Skeletal muscle satellite cell (primary cell): ENCODE results near the gene WDR59.

Experiments
- H3K27me3 ChIP-seq: 2 replicates; pipeline ENCODE4 v1.7.0; 2013; ENCODE audit warnings: low read length; ENCODE audit not compliant: control insufficient read depth, insufficient read depth
- H3K36me3 ChIP-seq: 2 replicates; pipeline ENCODE4 v1.7.0; 2013; ENCODE audit warnings: mild to moderate bottlenecking, control low read depth, low read length; ENCODE audit not compliant: insufficient read depth
- H3K4me1 ChIP-seq: 2 replicates; pipeline ENCODE4 v1.7.0; 2013; ENCODE audit warnings: low read length; ENCODE audit not compliant: control insufficient read depth, insufficient read depth
- H3K4me2 ChIP-seq: 2 replicates; pipeline ENCODE4 v1.7.0; 2013; ENCODE audit warnings: mild to moderate bottlenecking, low read length
- H3K4me3 ChIP-seq: 2 replicates; pipeline ENCODE4 v1.7.0; 2013; ENCODE audit warnings: low read length
- H3K9ac ChIP-seq: 2 replicates; pipeline ENCODE4 v1.7.0; 2013; ENCODE audit warnings: mild to moderate bottlenecking, low read depth, low read length, moderate library complexity
- H3K9me3 ChIP-seq: replicated peaks from 2 replicates; pipeline ENCODE4 v1.7.0; 2013; ENCODE audit warnings: mild to moderate bottlenecking, control low read depth, low read length

Gene WDR59

GRCh38 chr16:74842413-74842812 is 142.5 kb downstream of the WDR59 start:
- Histone ChIP-seq H3K4me2 (no peak overlapping the region), H3K27me3 (peaks cover 42% of the 10 kb centered on the region), H3K36me3 (no peaks in the 10 kb centered on the region), H3K9me3 (no peaks in the 10 kb centered on the region), H3K4me1 (no peaks in the 10 kb centered on the region), H3K9ac (no peak overlapping the region), H3K4me3 (no peak overlapping the region)

- Histone ChIP-seq H3K4me2 (no peak overlapping the region), H3K36me3 (no peaks in the 10 kb centered on the region), H3K9me3 (no peaks in the 10 kb centered on the region), H3K4me3 (no peak overlapping the region), H3K4me1 (no peaks in the 10 kb centered on the region), H3K9ac (no peak overlapping the region), H3K27me3 (peaks cover 42% of the 10 kb centered on the region)
Measured at GRCh38 chr16:74841904-74842303, 143.0 kb downstream of the WDR59 start.

GRCh38 chr16:74841469-74841868 is 143.5 kb downstream of the WDR59 start:
- Histone ChIP-seq H3K27me3 (peaks cover 39% of the 10 kb centered on the region), H3K9ac (no peak overlapping the region), H3K4me1 (no peaks in the 10 kb centered on the region), H3K36me3 (no peaks in the 10 kb centered on the region), H3K4me3 (no peak overlapping the region), H3K9me3 (no peaks in the 10 kb centered on the region), H3K4me2 (no peak overlapping the region)

GRCh38 chr16:74837056-74837455 is 147.9 kb downstream of the WDR59 start:
- peaks cover 25% of the 10 kb centered on the region for H3K27me3 ChIP-seq
- no peaks in the 10 kb centered on the region for H3K9me3 ChIP-seq
- no peak overlapping the region for H3K4me2 ChIP-seq
- no peaks in the 10 kb centered on the region for H3K36me3 ChIP-seq
- H3K9ac ChIP-seq, result no peak overlapping the region
- no peak overlapping the region for H3K4me3 ChIP-seq
- no peaks in the 10 kb centered on the region for H3K4me1 ChIP-seq

- Histone ChIP-seq H3K9ac (no peak overlapping the region), H3K36me3 (no peaks in the 10 kb centered on the region), H3K27me3 (peaks cover 22% of the 10 kb centered on the region), H3K4me3 (no peak overlapping the region), H3K9me3 (no peaks in the 10 kb centered on the region), H3K4me2 (no peak overlapping the region), H3K4me1 (no peaks in the 10 kb centered on the region)
Measured at GRCh38 chr16:74836111-74836671, 148.7 kb downstream of the WDR59 start.

- Histone ChIP-seq H3K4me3 (no peak overlapping the region), H3K36me3 (no peaks in the 10 kb centered on the region), H3K9me3 (no peaks in the 10 kb centered on the region), H3K27me3 (peaks cover 35% of the 10 kb centered on the region), H3K4me1 (no peaks in the 10 kb centered on the region), H3K9ac (no peak overlapping the region), H3K4me2 (no peak overlapping the region)
Measured at GRCh38 chr16:74832228-74832627, 152.7 kb downstream of the WDR59 start.

GRCh38 chr16:74831467-74831866 is 153.5 kb downstream of the WDR59 start:
- Histone ChIP-seq H3K4me2 (no peak overlapping the region), H3K27me3 (peaks cover 37% of the 10 kb centered on the region), H3K9ac (no peak overlapping the region), H3K4me1 (no peaks in the 10 kb centered on the region), H3K36me3 (no peaks in the 10 kb centered on the region), H3K9me3 (no peaks in the 10 kb centered on the region), H3K4me3 (no peak overlapping the region)

- Histone ChIP-seq H3K9me3 (no peaks in the 10 kb centered on the region), H3K9ac (no peak overlapping the region), H3K4me3 (no peak overlapping the region), H3K4me1 (no peaks in the 10 kb centered on the region), H3K4me2 (no peak overlapping the region), H3K27me3 (peaks cover 39% of the 10 kb centered on the region), H3K36me3 (no peaks in the 10 kb centered on the region)
Measured at GRCh38 chr16:74830648-74831047, 154.3 kb downstream of the WDR59 start.

- no peak overlapping the region for H3K4me2 ChIP-seq
- peaks cover 40% of the 10 kb centered on the region for H3K27me3 ChIP-seq
- H3K36me3 ChIP-seq, result no peaks in the 10 kb centered on the region
- H3K4me1 ChIP-seq, result no peaks in the 10 kb centered on the region
- H3K9ac ChIP-seq, result no peak overlapping the region
- no peak overlapping the region for H3K4me3 ChIP-seq
- no peaks in the 10 kb centered on the region for H3K9me3 ChIP-seq
Measured at GRCh38 chr16:74829637-74830036, 155.3 kb downstream of the WDR59 start.

GRCh38 chr16:74825941-74826340 is 159.0 kb downstream of the WDR59 start:
- H3K4me2 ChIP-seq, result no peak overlapping the region
- H3K4me3 ChIP-seq, result no peak overlapping the region
- no peaks in the 10 kb centered on the region for H3K9me3 ChIP-seq
- H3K9ac ChIP-seq, result no peak overlapping the region
- peaks cover 58% of the 10 kb centered on the region for H3K27me3 ChIP-seq
- H3K36me3 ChIP-seq, result no peaks in the 10 kb centered on the region
- H3K4me1 ChIP-seq, result no peaks in the 10 kb centered on the region

- Histone ChIP-seq H3K36me3 (no peaks in the 10 kb centered on the region), H3K4me3 (no peak overlapping the region), H3K9ac (no peak overlapping the region), H3K9me3 (peaks cover 1% of the 10 kb centered on the region), H3K4me1 (no peaks in the 10 kb centered on the region), H3K27me3 (peaks cover 65% of the 10 kb centered on the region), H3K4me2 (no peak overlapping the region)
Measured at GRCh38 chr16:74825016-74825415, 159.9 kb downstream of the WDR59 start.
